H1 (cell line): ENCODE data around the gene UBE2G2. TPM values are rescaled to one million over a fixed set of nuclear protein-coding genes. Genes with fewer than 3 reads are reported as not detected.

Experiments
- CTCF ChIA-PET: fragments of 300-600 bp; sonication (Branson Sonifier 250); formaldehyde crosslinking; loops from one replicate; lab custom pipeline; 2021; ENCODE audit not compliant: partially characterized antibody; lab: Charles Lee
- POLR2A ChIA-PET: fragments of 300-600 bp; sonication (Branson Sonifier 250); formaldehyde crosslinking; loops from one replicate; lab custom pipeline; 2021; ENCODE audit warnings: inconsistent platforms; ENCODE audit not compliant: partially characterized antibody; lab: Charles Lee
- DNase-seq, 2 experiments: peaks; one replicate each; pipeline versions ENCODE4 v3.0.0 to v3.0.0-alpha.2; 2010 to 2022; ENCODE audit warnings: low spot score in 2 of 2, low read depth in 1 of 2, mixed read lengths in 1 of 2
- FAIRE-seq: peaks from 2 replicates; lab custom pipeline; 2011; peaks lifted over from hg19 to GRCh38; lab: Jason Lieb, UNC
- H2AFZ ChIP-seq: 2 replicates; pipeline ENCODE4 v1.8.1; 2012; ENCODE audit warnings: low read length, inconsistent platforms
- H2AK5ac ChIP-seq: 2 replicates; pipeline ENCODE4 v1.6.1; 2013; ENCODE audit warnings: low read depth, low read length
- H2BK120ac ChIP-seq: replicated peaks from 2 replicates; pipeline ENCODE3; 2013; ENCODE audit warnings: low read depth, low read length, inconsistent platforms
- H2BK12ac ChIP-seq: 2 replicates; pipeline ENCODE4 v1.6.1; 2013; ENCODE audit warnings: low read depth, low read length
- H2BK15ac ChIP-seq: 2 replicates; pipeline ENCODE4 v1.6.1; 2013; ENCODE audit warnings: low read length
- H2BK20ac ChIP-seq: 2 replicates; pipeline ENCODE4 v1.6.1; 2013; ENCODE audit warnings: low read length
- H2BK5ac ChIP-seq: 2 replicates; pipeline ENCODE4 v1.6.1; 2013; ENCODE audit warnings: low read depth, low read length
- H3K14ac ChIP-seq: 2 replicates; pipeline ENCODE4 v1.6.1; 2013; ENCODE audit warnings: inconsistent platforms; ENCODE audit not compliant: insufficient read length
- H3K18ac ChIP-seq: 2 replicates; pipeline ENCODE4 v1.6.1; 2013; ENCODE audit warnings: low read length; ENCODE audit errors: extremely low read depth
- H3K23ac ChIP-seq: 2 replicates; pipeline ENCODE4 v1.6.1; 2013; ENCODE audit warnings: inconsistent platforms; ENCODE audit not compliant: insufficient read length
- H3K23me2 ChIP-seq: 2 replicates; pipeline ENCODE4 v1.6.1; 2013; ENCODE audit warnings: low read depth, low read length
- H3K27ac ChIP-seq: 2 replicates; pipeline ENCODE4 v1.6.1; 2011; ENCODE audit warnings: low read depth, low read length, inconsistent platforms
- H3K27me3 ChIP-seq, 4 experiments: replicated peaks in 1 of 4; 1 replicate in 1 of 4; 2 replicates in 3 of 4; pipeline versions ENCODE4 v1.6.1 to v1.8.1; 2011 to 2013; ENCODE audit warnings: low read length in 3 of 4, mild to moderate bottlenecking in 3 of 4, inconsistent platforms in 2 of 4, mixed read lengths in 2 of 4, moderate library complexity in 1 of 4; ENCODE audit not compliant: control insufficient read depth in 3 of 4, insufficient read depth in 3 of 4; ENCODE audit errors: extremely low read depth in 1 of 4
- H3K36me3 ChIP-seq, 4 experiments: 2 replicates each; pipeline versions ENCODE4 v1.6.1 to v1.8.1; 2011 to 2013; ENCODE audit warnings: mild to moderate bottlenecking in 4 of 4, low read length in 3 of 4, moderate library complexity in 2 of 4, control low read depth in 1 of 4, inconsistent platforms in 1 of 4; ENCODE audit not compliant: insufficient read depth in 4 of 4, control insufficient read depth in 2 of 4
- H3K4ac ChIP-seq: replicated peaks from 2 replicates; pipeline ENCODE3; 2013; ENCODE audit warnings: low read length, low read depth, mixed read lengths, inconsistent platforms; ENCODE audit not compliant: insufficient read length
- H3K4me1 ChIP-seq, 4 experiments: replicated peaks in 1 of 4; 1 replicate in 1 of 4; 2 replicates in 3 of 4; pipeline versions ENCODE4 v1.6.1 to v1.8.1; 2011 to 2013; ENCODE audit warnings: low read length in 3 of 4, inconsistent platforms in 2 of 4, mixed read lengths in 1 of 4; ENCODE audit not compliant: insufficient read depth in 4 of 4, control insufficient read depth in 3 of 4
- H3K4me2 ChIP-seq, 2 experiments: 2 replicates each; pipeline versions ENCODE4 v1.6.1 to v1.8.1; 2011 to 2013; ENCODE audit warnings: low read depth in 2 of 2, low read length in 2 of 2, control low read depth in 1 of 2, inconsistent platforms in 1 of 2, mild to moderate bottlenecking in 1 of 2; ENCODE audit not compliant: insufficient read depth in 1 of 2
- H3K4me3 ChIP-seq, 4 experiments: fragments of 200-600, 300-600 bp in 1 of 4; sonication (generic), shearing (Covaris generic), sonication (Bioruptor Twin) in 1 of 4; 2 replicates each; pipeline versions ENCODE4 v1.5.1 to v1.8.1; 2011 to 2016; ENCODE audit warnings: low read length in 4 of 4, low read depth in 3 of 4, control low read depth in 2 of 4, inconsistent platforms in 2 of 4, mild to moderate bottlenecking in 2 of 4, mixed read lengths in 1 of 4, moderate library complexity in 1 of 4; ENCODE audit not compliant: insufficient read depth in 2 of 4; ENCODE audit errors: extremely low read depth in 1 of 4
- H3K56ac ChIP-seq: replicated peaks from 2 replicates; pipeline ENCODE3; 2013; ENCODE audit warnings: low read depth, mild to moderate bottlenecking, mixed read lengths, low read length, inconsistent platforms; ENCODE audit not compliant: insufficient read length
- H3K79me1 ChIP-seq: 2 replicates; pipeline ENCODE4 v1.6.1; 2013; ENCODE audit warnings: low read depth, low read length, control low read depth
- H3K79me2 ChIP-seq, 2 experiments: 2 replicates each; pipeline versions ENCODE4 v1.6.1 to v1.8.1; 2012 to 2013; ENCODE audit warnings: low read length in 2 of 2, mild to moderate bottlenecking in 2 of 2, inconsistent platforms in 1 of 2; ENCODE audit not compliant: insufficient read depth in 2 of 2, control insufficient read depth in 1 of 2
- H3K9ac ChIP-seq, 4 experiments: replicated peaks in 1 of 4; 1 replicate in 1 of 4; 2 replicates in 3 of 4; pipeline versions ENCODE4 v1.6.1 to v1.8.1; 2011 to 2013; ENCODE audit warnings: low read depth in 3 of 4, low read length in 3 of 4, control low read depth in 2 of 4, mild to moderate bottlenecking in 2 of 4, moderate library complexity in 2 of 4, inconsistent platforms in 1 of 4; ENCODE audit errors: extremely low read depth in 1 of 4
- H3K9me3 ChIP-seq, 2 experiments: 2 replicates each; pipeline versions ENCODE4 v1.6.1 to v1.8.1; 2012 to 2013; ENCODE audit warnings: mild to moderate bottlenecking in 2 of 2, moderate library complexity in 2 of 2, control low read depth in 1 of 2, inconsistent platforms in 1 of 2, low read depth in 1 of 2, low read length in 1 of 2, mixed read lengths in 1 of 2; ENCODE audit not compliant: insufficient read depth in 2 of 2
- H4K20me1 ChIP-seq, 2 experiments: replicated peaks in 1 of 2; 2 replicates each; pipeline versions ENCODE3 to v1.8.1; 2011 to 2013; ENCODE audit warnings: inconsistent platforms in 2 of 2, low read length in 2 of 2, mild to moderate bottlenecking in 1 of 2; ENCODE audit not compliant: insufficient read depth in 2 of 2, control insufficient read depth in 1 of 2
- H4K5ac ChIP-seq: 2 replicates; pipeline ENCODE4 v1.6.1; 2013; ENCODE audit warnings: low read length, low read depth, mixed read lengths, inconsistent platforms; ENCODE audit not compliant: insufficient read length
- H4K8ac ChIP-seq: 2 replicates; pipeline ENCODE4 v1.8.0; 2013; ENCODE audit warnings: mild to moderate bottlenecking, moderate library complexity, low read length, inconsistent platforms; ENCODE audit not compliant: insufficient read depth; ENCODE audit errors: extremely low read depth
- H4K91ac ChIP-seq: replicated peaks from 2 replicates; pipeline ENCODE3; 2013; ENCODE audit warnings: low read length, mixed read lengths, inconsistent platforms; ENCODE audit not compliant: insufficient read length
- MAFK ChIP-seq: IDR thresholded peaks from 2 replicates; pipeline ENCODE4 v1.6.1; 2012; ENCODE audit warnings: low read depth, mild to moderate bottlenecking, improper control_type of control experiment, low read length
- RAD21 ChIP-seq, 2 experiments: IDR thresholded peaks in 1 of 2; conservative IDR thresholded peaks in 1 of 2; 2 replicates each; pipeline ENCODE4 v1.6.1; 2011; ENCODE audit warnings: low read depth in 2 of 2, low read length in 2 of 2, improper control_type of control experiment in 1 of 2, inconsistent platforms in 1 of 2, mild to moderate bottlenecking in 1 of 2, moderate library complexity in 1 of 2
- SP2 ChIP-seq: IDR thresholded peaks from 2 replicates; pipeline ENCODE4 v1.6.1; 2012; ENCODE audit warnings: mild to moderate bottlenecking, low read length, inconsistent platforms
- WGBS, 2 experiments: shearing (Covaris generic) in 1 of 2; methylation state at CpG; one replicate each; pipeline versions ENCODE4 v1.1.6 to v1.1.7; 2013 to 2015; ENCODE audit warnings: low lambda C conversion rate in 2 of 2, mixed read lengths in 2 of 2, inconsistent platforms in 1 of 2, low coverage in 1 of 2, missing lambda C conversion rate in 1 of 2; ENCODE audit not compliant: insufficient replicate concordance in 2 of 2, insufficient coverage in 1 of 2, insufficient read length in 1 of 2; ENCODE audit errors: extremely low coverage in 1 of 2, missing lambda C conversion rate in 1 of 2; 5-methylcytosine and 5-hydroxymethylcytosine counted together
- polyA plus RNA-seq, 7 experiments: library from polyadenylated mRNA; depleted of rRNA in 3 of 7; stranded (reverse) in 5 of 7; unstranded in 2 of 7; fragments of >200 nt in 5 of 7; fragments of 200-250 nt in 2 of 7; gene quantifications; 1 replicate in 5 of 7; 2 replicates in 1 of 7; 4 replicates in 1 of 7; pipeline versions ENCODE4 v1.2.1 to v1.2.3, GENCODE V29; 2011 to 2013; ENCODE audit warnings: missing spikeins in 2 of 7, mixed read lengths in 2 of 7
- total RNA-seq: library from RNA; stranded (reverse); fragmentation: NEBNext Ultra II Directional; extraction: Animal tissue kit (Norgen Biotek cat#: 25700); gene quantifications from 2 replicates; pipeline ENCODE4 v1.2.1, GENCODE V29; 2021

The UBE2G2 gene
- total and polyA plus RNA-seq, 2 of the 8 experiments (the other 6 are each of a cell fraction or from before 2014, with no cell fraction given), result 96.3 to 101 TPM

GRCh38 chr21:44742418-44743153 is 59.0 kb downstream of the UBE2G2 start:
- no peak overlapping the region for H3K4ac ChIP-seq
- no peak overlapping the region for H3K9ac ChIP-seq
- no peaks in the 10 kb centered on the region for H3K4me1 ChIP-seq
- TF ChIP-seq RAD21 (IDR thresholded peaks at IDR 0.05 in 1 of 2, conservative IDR thresholded peaks at IDR 0.05 in 1 of 2; ENCODE audit: low read depth in 2 of 2, low read length in 2 of 2) (peak; percentile 8 to 23; a peak in 3 of 4 replicates), MAFK (peak; percentile 4; the same call in 1 of the 2 replicates), SP2 (no peak)
- no peak overlapping the region for H2BK5ac ChIP-seq
- H3K4me2 ChIP-seq, result no peak overlapping the region
- no peak overlapping the region for H4K91ac ChIP-seq
- H3K79me1 ChIP-seq, result no peaks in the 10 kb centered on the region
- peaks cover 48 to 52% of the 10 kb centered on the region in 2 experiments for H3K9me3 ChIP-seq
- H4K5ac ChIP-seq, result no peak overlapping the region
- DNase-seq, result no peak
- H3K18ac ChIP-seq, result no peak overlapping the region
- no peak overlapping the region for H4K8ac ChIP-seq
- no peaks in the 10 kb centered on the region; the same call in 1 of the 2 replicates for H3K23me2 ChIP-seq
- no peak overlapping the region for H2AK5ac ChIP-seq
- FAIRE-seq, result no peak
- H4K20me1 ChIP-seq, result no peaks in the 10 kb centered on the region
- H2BK20ac ChIP-seq, result no peak overlapping the region
- ChIA-PET POLR2A (no interaction called here), CTCF (interaction anchor here (0.6 to 1.8 kb wide), 11 partner anchors 9 to 257 kb away, joined by 3 to 5 read pairs (median 4); partner anchors contain the start of gene TSPEAR)
- H2BK12ac ChIP-seq, result no peak overlapping the region
- H3K27ac ChIP-seq, result no peak overlapping the region
- no peak overlapping the region for H3K4me3 ChIP-seq
- WGBS, 2 experiments, result 90% methylated on average over 1 of the region's 1 CpG; no CpG with 5 or more reads in 1 of the 2 experiments
- no peak overlapping the region for H2BK15ac ChIP-seq
- no peak overlapping the region for H3K23ac ChIP-seq
- no peaks in the 10 kb centered on the region for H3K27me3 ChIP-seq
- no peak overlapping the region for H3K14ac ChIP-seq
- H3K36me3 ChIP-seq, result no peaks in the 10 kb centered on the region
- H2AFZ ChIP-seq, result no peak overlapping the region
- H2BK120ac ChIP-seq, result no peak overlapping the region
- no peak overlapping the region for H3K56ac ChIP-seq
- H3K79me2 ChIP-seq, result no peaks in the 10 kb centered on the region
